Activated CD8-positive, alpha-beta T cell treated with anti-CD3 and anti-CD28 coated beads, Interleukin-2, amount 10 ng/mL, durations not matched to agents 7 days and 5 days (primary cell): ENCODE results near the gene SMIM24. TPM values are rescaled to one million over a fixed set of nuclear protein-coding genes. Genes with fewer than 3 reads are reported as not detected.
"Not testable (repeated sequence)": the region's sequence is repeated elsewhere in the genome, so short reads cannot be mapped to it uniquely, and the experiment has no call there.

Experiments
- ATAC-seq: fragments of 150-1000 bp; cut with Tn5 transposase; one replicate; pipeline ENCODE4 v1.10.0; 2021; ENCODE audit warnings: moderate library complexity
- CTCF ChIA-PET: fragments of 350-600 bp; sonication (Branson Sonifier 250); formaldehyde crosslinking; loops from one replicate; lab custom pipeline; 2021; ENCODE audit warnings: antibody characterized with exemption; lab: Charles Lee
- POLR2A ChIA-PET: fragments of 350-600 bp; sonication (Branson Sonifier 250); formaldehyde crosslinking; loops from one replicate; lab custom pipeline; 2021; ENCODE audit warnings: antibody characterized with exemption; lab: Charles Lee
- DNase-seq: peaks from one replicate; pipeline ENCODE4 v3.0.0-alpha.2; 2020
- H3K27ac Mint-ChIP-seq: one replicate; pipeline ENCODE4 v1.8.0; 2021; ENCODE audit warnings: mild to moderate bottlenecking, mixed read lengths
- H3K27me3 Mint-ChIP-seq: one replicate; pipeline ENCODE4 v1.8.0; 2021; ENCODE audit warnings: low read depth, mixed read lengths
- H3K36me3 Mint-ChIP-seq: one replicate; pipeline ENCODE4 v1.8.0; 2021; ENCODE audit warnings: low read depth, mixed read lengths
- H3K4me1 Mint-ChIP-seq: one replicate; pipeline ENCODE4 v1.8.0; 2021; ENCODE audit warnings: low read depth, mixed read lengths
- H3K4me3 Mint-ChIP-seq: one replicate; pipeline ENCODE4 v1.8.0; 2021; ENCODE audit warnings: mild to moderate bottlenecking, mixed read lengths
- H3K9me3 Mint-ChIP-seq: one replicate; pipeline ENCODE4 v1.8.0; 2022; ENCODE audit warnings: mixed read lengths; ENCODE audit not compliant: insufficient read depth
- total RNA-seq, 2 experiments: library from RNA; stranded (reverse); gene quantifications; one replicate each; pipeline ENCODE4 v1.2.3, GENCODE V29; 2021

The SMIM24 gene
- total RNA-seq, 2 experiments from 2014 or later = 2.5 to 3.5 TPM

GRCh38 chr19:3511506-3512251, 31.4 kb upstream of the SMIM24 start:
- no peak overlapping the region for H3K4me3 Mint-ChIP-seq
- H3K9me3 Mint-ChIP-seq = no peaks in the 10 kb centered on the region
- no peak overlapping the region for H3K27ac Mint-ChIP-seq
- peaks cover 49% of the 10 kb centered on the region for H3K4me1 Mint-ChIP-seq
- ChIA-PET CTCF (no interaction called here), POLR2A (no interaction called here)
- H3K36me3 Mint-ChIP-seq = peaks cover 33% of the 10 kb centered on the region
- no peak for ATAC-seq
- no peaks in the 10 kb centered on the region for H3K27me3 Mint-ChIP-seq
- no peak for DNase-seq

- H3K36me3 Mint-ChIP-seq = peaks cover 34% of the 10 kb centered on the region
- no peak overlapping the region for H3K27ac Mint-ChIP-seq
- ChIA-PET POLR2A (no interaction called here), CTCF (no interaction called here)
- ATAC-seq (no peak), DNase-seq (no peak)
- no peak overlapping the region for H3K4me3 Mint-ChIP-seq
- no peaks in the 10 kb centered on the region for H3K9me3 Mint-ChIP-seq
- H3K27me3 Mint-ChIP-seq = no peaks in the 10 kb centered on the region
- peaks cover 41% of the 10 kb centered on the region for H3K4me1 Mint-ChIP-seq
Observed at GRCh38 chr19:3510727-3511126, 30.4 kb upstream of the SMIM24 start.

GRCh38 chr19:3509566-3509989, 29.3 kb upstream of the SMIM24 start:
- ATAC-seq = no peak
- peak overlapping the region; percentile 69 for H3K27ac Mint-ChIP-seq
- ChIA-PET CTCF (no interaction called here), POLR2A (no interaction called here)
- peaks cover 47% of the 10 kb centered on the region for H3K4me1 Mint-ChIP-seq
- no peak for DNase-seq
- H3K9me3 Mint-ChIP-seq = no peaks in the 10 kb centered on the region
- H3K4me3 Mint-ChIP-seq = peak overlapping the region; percentile 43
- peaks cover 35% of the 10 kb centered on the region for H3K36me3 Mint-ChIP-seq
- no peaks in the 10 kb centered on the region for H3K27me3 Mint-ChIP-seq

GRCh38 chr19:3508771-3509535, 28.6 kb upstream of the SMIM24 start:
- Mint-ChIP-seq H3K4me1 (peaks cover 45% of the 10 kb centered on the region), H3K36me3 (peaks cover 35% of the 10 kb centered on the region), H3K27me3 (no peaks in the 10 kb centered on the region), H3K27ac (peak overlapping the region; percentile 69), H3K4me3 (peak overlapping the region; percentile 43), H3K9me3 (no peaks in the 10 kb centered on the region)
- no peak for DNase-seq
- POLR2A ChIA-PET = no interaction called here
- CTCF ChIA-PET = no interaction called here
- no peak for ATAC-seq

GRCh38 chr19:3508121-3508661, 27.9 kb upstream of the SMIM24 start:
- Mint-ChIP-seq H3K36me3 (peaks cover 35% of the 10 kb centered on the region), H3K4me3 (peak overlapping the region; percentile 56), H3K4me1 (peaks cover 45% of the 10 kb centered on the region), H3K27ac (peak overlapping the region; percentile 25)
- CTCF ChIA-PET, ATAC-seq, H3K9me3 Mint-ChIP-seq, POLR2A ChIA-PET, H3K27me3 Mint-ChIP-seq, DNase-seq: not testable (repeated sequence)

- Mint-ChIP-seq H3K27me3 (no peaks in the 10 kb centered on the region), H3K36me3 (peaks cover 35% of the 10 kb centered on the region), H3K27ac (peak overlapping the region; percentile 91), H3K9me3 (no peaks in the 10 kb centered on the region), H3K4me3 (peak overlapping the region; percentile 95), H3K4me1 (peaks cover 45% of the 10 kb centered on the region)
- ATAC-seq (no peak), DNase-seq (peak; percentile 32)
- ChIA-PET POLR2A (interaction anchor here (1.5 kb wide), 1 partner anchor 28 kb away, joined by 4 read pairs; no protein-coding TSS in a partner anchor), CTCF (no interaction called here)
Observed at GRCh38 chr19:3507371-3508120, 27.2 kb upstream of the SMIM24 start.

GRCh38 chr19:3506384-3507340, 26.3 kb upstream of the SMIM24 start:
- POLR2A ChIA-PET = interaction anchor here (0.9 to 1.5 kb wide), 2 partner anchors 27 to 71 kb away, joined by 4 to 5 read pairs; no protein-coding TSS in a partner anchor
- peak overlapping the region; percentile 91 for H3K27ac Mint-ChIP-seq
- H3K36me3 Mint-ChIP-seq = peaks cover 35% of the 10 kb centered on the region
- ATAC-seq (peak; percentile 2), DNase-seq (peak; percentile 46)
- CTCF ChIA-PET = interaction anchor here (10.1 kb wide), 1 partner anchor 21 kb away, joined by 62 read pairs; the partner anchor contains the start of gene SMIM44
- no peaks in the 10 kb centered on the region for H3K27me3 Mint-ChIP-seq
- peak overlapping the region; percentile 95 for H3K4me3 Mint-ChIP-seq
- no peaks in the 10 kb centered on the region for H3K9me3 Mint-ChIP-seq
- peaks cover 45% of the 10 kb centered on the region for H3K4me1 Mint-ChIP-seq

- ATAC-seq (peak; percentile 88), DNase-seq (peak; percentile 99)
- Mint-ChIP-seq H3K4me1 (peaks cover 50% of the 10 kb centered on the region), H3K27me3 (no peaks in the 10 kb centered on the region), H3K27ac (peak within 1 kb of the TSS; percentile 99), H3K9me3 (no peaks in the 10 kb centered on the region), H3K4me3 (peak within 1 kb of the TSS; percentile 95), H3K36me3 (peaks cover 35% of the 10 kb centered on the region)
- ChIA-PET CTCF (interaction anchor here (10.1 kb wide), 1 partner anchor 20 kb away, joined by 62 read pairs; the partner anchor contains the start of gene SMIM44), POLR2A (interaction anchor here (0.7 to 1.5 kb wide), 2 partner anchors 27 to 127 kb away, joined by 3 to 4 read pairs; no protein-coding TSS in a partner anchor)
Observed at GRCh38 chr19:3505598-3506383, 25.5 kb upstream of the SMIM24 start, which contains the start of gene FZR1. TSS of gene FZR1 (plus strand) at chr19:3506311. CDS start at chr19:3522990, 16,679 bp downstream.

GRCh38 chr19:3504735-3505134, 24.4 kb upstream of the SMIM24 start:
- DNase-seq (no peak), ATAC-seq (no peak)
- POLR2A ChIA-PET = interaction anchor here (0.7 to 1.1 kb wide), 2 partner anchors 128 to 554 kb away, joined by 3 read pairs; no protein-coding TSS in a partner anchor
- Mint-ChIP-seq H3K9me3 (no peaks in the 10 kb centered on the region), H3K27me3 (no peaks in the 10 kb centered on the region), H3K4me1 (peaks cover 53% of the 10 kb centered on the region), H3K4me3 (peak overlapping the region; percentile 82), H3K27ac (peak overlapping the region; percentile 99), H3K36me3 (peaks cover 30% of the 10 kb centered on the region)
- CTCF ChIA-PET = interaction anchor here (10.1 kb wide), 1 partner anchor 19 kb away, joined by 62 read pairs; the partner anchor contains the start of gene SMIM44
